CD14-positive monocyte (primary cell): ENCODE measurements around the gene CDIP1. TPM values are rescaled to one million over a fixed set of nuclear protein-coding genes. Genes with fewer than 3 reads are reported as not detected.

Source experiments
- DNase-seq, 3 donors: peaks; one replicate each; pipeline ENCODE4 v3.0.0-alpha.2; 2011 to 2022
- H2AFZ ChIP-seq: 2 replicates; pipeline ENCODE4 v1.6.0; 2012; ENCODE audit warnings: mild to moderate bottlenecking, low read depth, low read length, inconsistent platforms; ENCODE audit not compliant: insufficient read depth, poor library complexity, severe bottlenecking
- H3K27ac ChIP-seq, 2 donors: 1 replicate in 1 of 2; 2 replicates in 1 of 2; pipeline ENCODE4 v1.5.1; 2012 to 2013; ENCODE audit warnings: low read length in 2 of 2, control low read depth in 1 of 2, inconsistent platforms in 1 of 2, low read depth in 1 of 2, mild to moderate bottlenecking in 1 of 2
- H3K27me3 ChIP-seq, 2 donors: one replicate each; pipeline versions ENCODE4 v1.6.0 to v1.6.1; 2011 to 2013; ENCODE audit warnings: low read length in 2 of 2; ENCODE audit not compliant: control insufficient read depth in 2 of 2, insufficient read depth in 2 of 2
- H3K36me3 ChIP-seq, 2 donors: replicated peaks in 1 of 2; 1 replicate in 1 of 2; 2 replicates in 1 of 2; pipeline versions ENCODE4 v1.5.1 to v1.6.1; 2012 to 2013; ENCODE audit warnings: low read length in 2 of 2, control low read depth in 1 of 2, inconsistent platforms in 1 of 2, mild to moderate bottlenecking in 1 of 2; ENCODE audit not compliant: insufficient read depth in 2 of 2, control insufficient read depth in 1 of 2
- H3K4me1 ChIP-seq, 2 donors: 1 replicate in 1 of 2; 2 replicates in 1 of 2; pipeline versions ENCODE4 v1.5.1 to v1.6.1; 2012 to 2013; ENCODE audit warnings: low read length in 2 of 2, control low read depth in 1 of 2, inconsistent platforms in 1 of 2, mild to moderate bottlenecking in 1 of 2, moderate library complexity in 1 of 2; ENCODE audit not compliant: insufficient read depth in 2 of 2, control insufficient read depth in 1 of 2
- H3K4me2 ChIP-seq: replicated peaks from 2 replicates; pipeline ENCODE3; 2012; ENCODE audit warnings: low read length, moderate library complexity, mild to moderate bottlenecking; ENCODE audit not compliant: poor library complexity, severe bottlenecking; ENCODE audit errors: extremely low read depth
- H3K4me3 ChIP-seq, 3 experiments: fragments of 200-600 bp in 1 of 3; sonication (generic) in 1 of 3; replicated peaks in 1 of 3; 1 replicate in 2 of 3; 2 replicates in 1 of 3; pipeline ENCODE4 v1.5.1; 2011 to 2013; ENCODE audit warnings: low read length in 3 of 3, mild to moderate bottlenecking in 3 of 3, control low read depth in 2 of 3, low read depth in 2 of 3, inconsistent platforms in 1 of 3, moderate library complexity in 1 of 3
- H3K79me2 ChIP-seq: 2 replicates; pipeline ENCODE4 v1.6.0; 2012; ENCODE audit warnings: mild to moderate bottlenecking, control low read depth, inconsistent platforms, low read length, moderate library complexity; ENCODE audit not compliant: insufficient read depth
- H3K9ac ChIP-seq: 2 replicates; pipeline ENCODE4 v1.6.0; 2017; ENCODE audit warnings: low read length, mild to moderate bottlenecking; ENCODE audit not compliant: insufficient read depth, poor library complexity, severe bottlenecking
- H3K9me3 ChIP-seq, 2 donors: replicated peaks in 1 of 2; 1 replicate in 1 of 2; 2 replicates in 1 of 2; pipeline versions ENCODE4 v1.5.1 to v1.6.1; 2012 to 2013; ENCODE audit warnings: low read length in 2 of 2, control low read depth in 1 of 2; ENCODE audit not compliant: control insufficient read depth in 1 of 2, insufficient read depth in 1 of 2
- H4K20me1 ChIP-seq: 2 replicates; pipeline ENCODE4 v1.6.0; 2012; ENCODE audit warnings: mild to moderate bottlenecking, low read length, control low read depth, moderate library complexity; ENCODE audit not compliant: insufficient read depth
- H3K27ac Mint-ChIP-seq, 7 donors: one replicate each; pipeline ENCODE4 v1.8.0; 2020; ENCODE audit warnings: mild to moderate bottlenecking in 7 of 7, mixed read lengths in 7 of 7, moderate library complexity in 6 of 7, inconsistent platforms in 2 of 7
- H3K27me3 Mint-ChIP-seq, 3 donors: one replicate each; pipeline ENCODE4 v1.8.0; 2021 to 2022; ENCODE audit warnings: low read depth in 3 of 3, mild to moderate bottlenecking in 3 of 3, mixed read lengths in 3 of 3, moderate library complexity in 3 of 3, inconsistent platforms in 1 of 3
- H3K36me3 Mint-ChIP-seq, 2 donors: one replicate each; pipeline ENCODE4 v1.8.0; 2020; ENCODE audit warnings: mixed read lengths in 2 of 2, inconsistent platforms in 1 of 2, mild to moderate bottlenecking in 1 of 2
- H3K4me1 Mint-ChIP-seq: one replicate; pipeline ENCODE4 v1.8.0; 2020; ENCODE audit warnings: mild to moderate bottlenecking, mixed read lengths
- H3K4me3 Mint-ChIP-seq, 2 donors: one replicate each; pipeline ENCODE4 v1.8.0; 2020; ENCODE audit warnings: mild to moderate bottlenecking in 2 of 2, mixed read lengths in 2 of 2, moderate library complexity in 1 of 2
- H3K9me3 Mint-ChIP-seq, 7 donors: one replicate each; pipeline ENCODE4 v1.8.0; 2020 to 2022; ENCODE audit warnings: mixed read lengths in 7 of 7, mild to moderate bottlenecking in 6 of 7, moderate library complexity in 6 of 7, inconsistent platforms in 2 of 7
- WGBS: methylation state at CpG from one replicate; pipeline ENCODE4 v1.1.5; 2013; ENCODE audit warnings: missing lambda C conversion rate; ENCODE audit not compliant: insufficient coverage; 5-methylcytosine and 5-hydroxymethylcytosine counted together
- intact Hi-C, 2 donors: fragments of 100-400 bp; cut with micrococcal nuclease; formaldehyde crosslinking; loops; one replicate each; pipeline versions ENCODE4 v1.15.0 to v1.15.1; 2023
- polyA plus RNA-seq, 3 donors: library from polyadenylated mRNA; depleted of rRNA in 1 of 3; unstranded in 2 of 3; stranded (reverse) in 1 of 3; fragments of 300-500 nt in 2 of 3; fragments of >200 nt in 1 of 3; fragmentation: Illumina TruSeq in 2 of 3; gene quantifications; 1 replicate in 2 of 3; 2 replicates in 1 of 3; pipeline ENCODE4 v1.2.3, GENCODE V29; 2012 to 2021
- TF ChIP-seq, protein P1 (sequence below): fragments of 200-600 bp; IDR thresholded peaks from one replicate; pipeline ENCODE4 v1.8.0; 2022; ENCODE audit warnings: antibody characterized with exemption, mild to moderate bottlenecking

The CDIP1 gene
- polyA plus RNA-seq, 3 donors: 8.6 to 11.2 (median 10.8) TPM

DNA sequence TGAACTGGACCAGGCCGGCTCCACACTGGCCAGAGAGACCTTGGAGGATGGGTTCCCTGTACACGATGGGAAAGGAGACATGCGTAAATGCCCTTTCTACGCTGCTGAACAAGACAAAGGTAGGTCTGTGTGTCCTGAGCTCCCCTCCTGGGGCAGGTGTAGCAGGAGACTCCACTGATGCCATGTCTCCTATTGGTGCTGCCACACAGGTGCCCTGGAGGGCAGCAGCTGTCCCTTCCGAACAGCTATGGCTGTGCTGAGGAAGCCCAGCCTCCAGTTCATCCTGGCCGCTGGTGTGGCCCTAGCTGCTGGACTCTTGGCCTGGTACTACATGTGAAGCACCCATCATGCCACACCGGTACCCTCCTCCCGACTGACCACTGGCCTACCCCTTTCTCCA is 29.2 kb downstream of the CDIP1 start:
- 100% methylated on average over 7 of the region's 8 CpGs for WGBS
- Histone ChIP-seq H3K9me3 (no peaks in the 10 kb centered on the region), H3K27ac (no peak overlapping the region), H4K20me1 (no peaks in the 10 kb centered on the region), H3K4me1 (peaks cover 61 to 63% of the 10 kb centered on the region in 2 donors), H3K9ac (no peak overlapping the region), H3K27me3 (no peaks in the 10 kb centered on the region), H3K4me2 (no peak overlapping the region), H3K36me3 (peaks cover 41 to 51% of the 10 kb centered on the region in 2 donors), H2AFZ (no peak overlapping the region), H3K4me3 (no peak overlapping the region), H3K79me2 (peaks cover 29% of the 10 kb centered on the region)
- DNase-seq: no peak
- H3K9me3 Mint-ChIP-seq: peaks cover 0 to 4% (median 0%) of the 10 kb centered on the region in 7 donors
- H3K4me1 Mint-ChIP-seq: peaks cover 59% of the 10 kb centered on the region
- peaks cover 0 to 2% (median 0%) of the 10 kb centered on the region in 3 donors for H3K27me3 Mint-ChIP-seq
- H3K4me3 Mint-ChIP-seq: no peak overlapping the region
- TF ChIP-seq, protein P1, sequence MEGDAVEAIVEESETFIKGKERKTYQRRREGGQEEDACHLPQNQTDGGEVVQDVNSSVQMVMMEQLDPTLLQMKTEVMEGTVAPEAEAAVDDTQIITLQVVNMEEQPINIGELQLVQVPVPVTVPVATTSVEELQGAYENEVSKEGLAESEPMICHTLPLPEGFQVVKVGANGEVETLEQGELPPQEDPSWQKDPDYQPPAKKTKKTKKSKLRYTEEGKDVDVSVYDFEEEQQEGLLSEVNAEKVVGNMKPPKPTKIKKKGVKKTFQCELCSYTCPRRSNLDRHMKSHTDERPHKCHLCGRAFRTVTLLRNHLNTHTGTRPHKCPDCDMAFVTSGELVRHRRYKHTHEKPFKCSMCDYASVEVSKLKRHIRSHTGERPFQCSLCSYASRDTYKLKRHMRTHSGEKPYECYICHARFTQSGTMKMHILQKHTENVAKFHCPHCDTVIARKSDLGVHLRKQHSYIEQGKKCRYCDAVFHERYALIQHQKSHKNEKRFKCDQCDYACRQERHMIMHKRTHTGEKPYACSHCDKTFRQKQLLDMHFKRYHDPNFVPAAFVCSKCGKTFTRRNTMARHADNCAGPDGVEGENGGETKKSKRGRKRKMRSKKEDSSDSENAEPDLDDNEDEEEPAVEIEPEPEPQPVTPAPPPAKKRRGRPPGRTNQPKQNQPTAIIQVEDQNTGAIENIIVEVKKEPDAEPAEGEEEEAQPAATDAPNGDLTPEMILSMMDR: no peak
- peaks cover 49 to 57% of the 10 kb centered on the region in 2 donors for H3K36me3 Mint-ChIP-seq
- no peak overlapping the region for H3K27ac Mint-ChIP-seq
- intact Hi-C loops: loop anchor here in 1 of 2 donors (5.0 kb wide), 1 partner anchor 78 kb away; no protein-coding TSS in a partner anchor

DNA sequence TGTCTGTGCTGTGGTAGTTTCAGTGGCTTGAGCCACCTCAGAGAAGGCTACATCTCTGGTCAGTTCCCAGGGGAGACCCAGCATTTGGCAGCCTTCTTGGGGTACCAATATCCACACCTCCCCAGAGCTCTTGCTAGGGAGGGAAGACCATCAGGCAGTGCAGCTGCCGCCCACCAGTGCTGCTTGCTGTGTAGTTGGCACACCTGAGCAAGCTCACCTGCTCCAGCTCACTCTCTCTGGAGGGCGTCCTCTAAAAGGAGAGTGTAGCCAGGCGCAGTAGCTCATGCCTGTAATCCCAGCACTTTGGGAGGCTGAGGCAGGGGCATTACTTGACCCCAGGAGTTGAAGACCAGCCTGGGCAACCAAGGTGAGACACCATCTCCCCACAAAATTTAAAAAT is 29.8 kb downstream of the CDIP1 start:
- Mint-ChIP-seq H3K4me1 (peaks cover 55% of the 10 kb centered on the region), H3K27ac (no peak overlapping the region), H3K4me3 (no peak overlapping the region), H3K36me3 (peaks cover 49 to 57% of the 10 kb centered on the region in 2 donors), H3K27me3 (peaks cover 0 to 2% (median 0%) of the 10 kb centered on the region in 3 donors), H3K9me3 (peaks cover 0 to 4% (median 0%) of the 10 kb centered on the region in 7 donors)
- Histone ChIP-seq H3K27me3 (no peaks in the 10 kb centered on the region), H3K4me3 (no peak overlapping the region), H3K9ac (no peak overlapping the region), H3K4me2 (no peak overlapping the region), H3K9me3 (no peaks in the 10 kb centered on the region), H3K36me3 (peaks cover 41 to 51% of the 10 kb centered on the region in 2 donors), H3K27ac (no peak overlapping the region), H3K4me1 (peaks cover 55 to 61% of the 10 kb centered on the region in 2 donors), H4K20me1 (no peaks in the 10 kb centered on the region), H3K79me2 (peaks cover 22% of the 10 kb centered on the region), H2AFZ (no peak overlapping the region)
- intact Hi-C loops: loop anchor here in 1 of 2 donors (5.0 kb wide), 1 partner anchor 78 kb away; no protein-coding TSS in a partner anchor
- DNase-seq: no peak
- 100% methylated on average over 1 of the region's 3 CpGs for WGBS
- TF ChIP-seq, protein P1: no peak
